GM12891 (cell line): Measurements from ENCODE around the gene PCDHB7.

Experiments used
- POLR2A ChIP-seq: IDR thresholded peaks from 2 replicates; pipeline ENCODE4 v1.6.1; 2011; ENCODE audit warnings: low read depth, low read length, control low read depth
- POLR2AphosphoS5 ChIP-seq: IDR thresholded peaks from 2 replicates; pipeline ENCODE4 v1.6.1; 2011; ENCODE audit warnings: low read depth, low read length, control low read depth

- TF ChIP-seq POLR2A, result no peak
- no peak for TF ChIP-seq POLR2AphosphoS5
Observed at GRCh38 chr5:141199359-141200235, 27.2 kb downstream of the PCDHB7 start, which contains the start of gene PCDHB11.
